Astrocyte of the spinal cord (primary cell): ENCODE results near the gene TRMT112.

ENCODE experiments used
- DNase-seq: peaks from one replicate; pipeline ENCODE4 v3.0.0; 2011; ENCODE audit warnings: low read depth, low spot score
- H3K4me3 ChIP-seq: 2 replicates; pipeline ENCODE4 v1.5.1; 2011; ENCODE audit warnings: low read depth, mild to moderate bottlenecking, low read length, moderate library complexity
- in situ Hi-C: cut with HindIII; loops from 2 replicates; pipeline ENCODE4 v1.10.0; 2017; ENCODE audit warnings: low sequenced_read_pairs
- TF ChIP-seq, protein P1 (sequence below): IDR thresholded peaks from 2 replicates; pipeline ENCODE4 v1.5.1; 2012; ENCODE audit warnings: low read depth, mild to moderate bottlenecking, low read length, inconsistent platforms

TRMT112 gene

DNA sequence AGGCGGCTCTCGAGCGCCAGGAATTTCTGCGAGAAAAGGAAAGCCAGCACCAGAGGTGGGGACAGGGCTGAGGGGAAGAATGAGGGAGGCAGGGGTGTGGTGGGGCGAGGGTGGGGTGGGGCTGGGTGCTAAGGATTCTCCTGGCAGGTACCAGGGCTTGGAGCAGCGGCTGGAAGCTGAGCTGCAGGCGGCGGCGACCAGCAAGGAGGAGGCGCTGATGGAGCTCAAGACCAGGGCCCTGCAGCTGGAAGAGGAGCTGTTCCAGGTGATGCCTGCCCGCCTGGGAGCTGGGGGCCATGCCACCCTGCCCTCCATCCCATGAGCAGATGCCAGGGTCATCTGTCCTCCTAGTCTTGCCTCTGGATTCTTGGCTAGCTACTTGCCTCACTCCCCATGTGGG lies 32.0 kb upstream of the TRMT112 start:
- in situ Hi-C loops = no loop called here
- DNase-seq = no peak
- H3K4me3 ChIP-seq = no peak overlapping the region
- TF ChIP-seq, protein P1, sequence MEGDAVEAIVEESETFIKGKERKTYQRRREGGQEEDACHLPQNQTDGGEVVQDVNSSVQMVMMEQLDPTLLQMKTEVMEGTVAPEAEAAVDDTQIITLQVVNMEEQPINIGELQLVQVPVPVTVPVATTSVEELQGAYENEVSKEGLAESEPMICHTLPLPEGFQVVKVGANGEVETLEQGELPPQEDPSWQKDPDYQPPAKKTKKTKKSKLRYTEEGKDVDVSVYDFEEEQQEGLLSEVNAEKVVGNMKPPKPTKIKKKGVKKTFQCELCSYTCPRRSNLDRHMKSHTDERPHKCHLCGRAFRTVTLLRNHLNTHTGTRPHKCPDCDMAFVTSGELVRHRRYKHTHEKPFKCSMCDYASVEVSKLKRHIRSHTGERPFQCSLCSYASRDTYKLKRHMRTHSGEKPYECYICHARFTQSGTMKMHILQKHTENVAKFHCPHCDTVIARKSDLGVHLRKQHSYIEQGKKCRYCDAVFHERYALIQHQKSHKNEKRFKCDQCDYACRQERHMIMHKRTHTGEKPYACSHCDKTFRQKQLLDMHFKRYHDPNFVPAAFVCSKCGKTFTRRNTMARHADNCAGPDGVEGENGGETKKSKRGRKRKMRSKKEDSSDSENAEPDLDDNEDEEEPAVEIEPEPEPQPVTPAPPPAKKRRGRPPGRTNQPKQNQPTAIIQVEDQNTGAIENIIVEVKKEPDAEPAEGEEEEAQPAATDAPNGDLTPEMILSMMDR = no peak

DNA sequence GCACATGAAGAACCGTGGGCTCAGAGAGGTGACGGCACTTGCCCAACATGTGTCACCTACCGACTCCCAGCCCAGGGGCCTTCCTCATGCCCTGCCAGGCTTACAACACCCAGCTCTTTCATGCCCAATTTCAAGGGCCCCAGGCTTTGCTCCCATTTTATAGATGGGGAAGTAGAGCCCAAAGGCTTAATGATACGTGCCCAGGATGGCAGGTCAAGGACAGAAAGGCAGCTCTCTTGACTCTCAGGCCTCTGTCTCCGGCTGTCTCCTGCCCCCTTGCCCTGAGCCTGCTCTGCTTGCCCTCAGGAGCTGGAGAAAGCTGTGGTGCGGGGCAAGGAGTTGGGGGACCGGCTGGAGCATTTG lies 31.6 kb upstream of the TRMT112 start:
- TF ChIP-seq, protein P1 = no peak
- no peak for DNase-seq
- no peak overlapping the region for H3K4me3 ChIP-seq
- in situ Hi-C loops = no loop called here

DNA sequence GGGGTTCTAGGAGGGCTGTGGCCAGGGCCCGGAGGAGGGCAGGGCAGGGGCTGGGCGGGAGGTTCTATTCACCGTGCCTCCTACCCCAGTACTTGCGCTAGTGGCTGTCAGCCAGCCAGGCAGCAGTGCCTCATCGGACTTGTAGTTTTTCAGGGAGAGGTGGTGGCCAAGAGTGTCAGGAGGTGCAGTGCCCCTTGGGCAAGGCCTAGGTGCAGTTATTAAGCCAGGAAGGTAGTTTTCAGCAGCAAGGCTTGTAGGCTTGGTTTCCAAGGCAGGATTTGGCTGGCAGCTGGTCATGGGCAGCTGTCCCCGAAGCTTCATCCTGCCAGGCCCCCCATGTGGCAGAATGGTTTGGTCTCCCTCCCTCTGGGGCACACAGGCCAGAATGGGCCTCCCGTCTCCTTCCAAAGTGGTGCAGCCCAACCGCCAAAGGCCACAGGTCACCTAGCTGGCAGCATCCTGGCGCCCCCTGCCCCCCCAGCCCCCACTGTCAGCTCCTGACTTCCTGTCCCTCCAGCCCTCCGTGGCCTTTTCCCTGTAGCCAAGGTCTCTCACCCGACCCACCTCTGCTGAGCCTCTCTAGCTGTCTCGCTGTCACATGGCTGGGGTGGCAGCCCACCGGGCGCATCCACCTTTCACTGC lies 31.1 kb upstream of the TRMT112 start:
- no peak for DNase-seq
- no peak overlapping the region for H3K4me3 ChIP-seq
- TF ChIP-seq, protein P1 = no peak
- in situ Hi-C loops = no loop called here

DNA sequence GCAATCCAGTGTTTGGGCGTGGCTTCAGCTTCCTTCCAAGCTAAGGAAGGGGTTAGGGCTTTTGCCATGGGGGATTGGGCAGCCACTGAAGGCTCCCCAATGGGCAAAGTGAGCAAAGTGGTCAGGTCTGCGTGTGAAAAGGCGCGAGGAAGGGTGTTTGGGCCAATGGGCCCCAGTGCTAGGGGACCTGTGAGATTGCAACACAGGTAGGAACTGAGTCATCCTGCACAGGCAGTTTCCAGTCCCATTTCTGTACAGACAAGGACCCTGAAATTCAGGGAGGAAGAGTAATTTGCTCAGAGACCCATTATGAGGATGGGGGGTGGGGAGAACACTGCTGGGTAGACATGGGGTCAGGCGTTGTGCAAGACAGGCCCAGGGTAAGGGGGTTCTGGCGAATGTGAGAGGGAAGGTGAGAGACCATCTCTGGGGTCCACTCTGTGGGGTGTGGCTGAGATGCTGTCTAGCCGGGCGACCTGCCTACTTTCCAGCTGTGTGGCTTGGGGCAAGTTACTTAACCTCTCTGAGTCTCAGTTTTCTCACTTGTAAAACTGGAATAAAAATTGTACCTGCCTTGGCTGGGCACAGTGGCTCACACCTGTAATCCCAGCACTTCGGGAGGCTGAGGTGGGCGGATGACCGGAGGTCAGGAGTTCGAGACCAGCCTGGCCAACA lies 30.0 kb upstream of the TRMT112 start:
- H3K4me3 ChIP-seq = no peak overlapping the region
- in situ Hi-C loops = no loop called here
- TF ChIP-seq, protein P1 = no peak
- DNase-seq = no peak

DNA sequence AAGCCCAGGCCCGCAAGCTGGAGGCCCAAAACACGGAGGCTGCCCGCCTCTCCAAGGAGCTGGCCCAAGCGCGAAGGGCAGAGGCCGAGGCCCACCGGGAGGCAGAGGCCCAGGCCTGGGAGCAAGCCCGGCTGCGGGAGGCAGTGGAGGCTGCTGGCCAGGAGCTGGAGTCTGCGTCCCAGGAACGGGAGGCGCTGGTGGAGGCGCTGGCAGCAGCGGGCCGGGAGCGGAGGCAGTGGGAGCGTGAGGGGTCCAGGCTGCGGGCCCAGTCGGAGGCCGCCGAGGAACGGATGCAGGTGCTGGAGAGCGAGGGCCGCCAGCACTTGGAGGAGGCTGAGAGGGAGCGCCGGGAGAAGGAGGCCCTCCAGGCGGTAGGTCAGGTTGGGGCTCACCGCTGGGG lies 27.4 kb upstream of the TRMT112 start:
- TF ChIP-seq, protein P1 = no peak
- no peak overlapping the region for H3K4me3 ChIP-seq
- DNase-seq = no peak
- in situ Hi-C loops = no loop called here

DNA sequence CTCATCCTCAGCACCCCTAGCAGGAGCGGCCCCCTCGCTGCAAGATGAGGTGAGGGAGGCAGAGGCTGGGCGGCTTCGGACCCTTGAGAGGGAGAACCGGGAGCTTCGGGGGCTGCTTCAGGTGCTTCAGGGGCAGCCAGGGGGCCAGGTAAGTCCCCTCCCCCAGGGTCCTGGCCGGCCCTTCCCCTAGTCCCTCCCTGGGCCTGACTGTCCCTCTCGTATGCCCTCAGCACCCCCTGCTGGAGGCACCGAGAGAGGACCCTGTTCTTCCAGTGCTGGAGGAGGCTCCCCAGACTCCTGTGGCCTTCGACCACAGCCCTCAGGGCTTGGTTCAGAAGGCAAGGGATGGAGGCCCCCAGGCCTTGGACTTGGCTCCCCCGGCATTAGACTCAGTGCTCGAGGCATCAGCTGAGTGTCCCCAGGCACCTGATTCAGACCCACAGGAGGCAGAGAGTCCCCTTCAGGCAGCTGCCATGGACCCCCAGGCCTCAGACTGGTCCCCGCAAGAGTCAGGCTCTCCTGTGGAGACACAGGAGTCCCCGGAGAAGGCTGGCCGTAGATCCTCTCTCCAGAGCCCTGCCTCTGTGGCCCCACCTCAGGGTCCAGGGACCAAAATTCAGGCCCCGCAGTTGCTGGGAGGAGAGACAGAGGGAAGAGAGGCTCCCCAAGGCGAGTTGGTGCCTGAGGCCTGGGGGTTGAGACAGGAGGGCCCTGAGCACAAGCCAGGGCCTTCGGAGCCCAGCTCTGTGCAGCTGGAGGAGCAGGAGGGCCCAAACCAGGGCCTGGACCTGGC lies 26.6 kb upstream of the TRMT112 start:
- in situ Hi-C loops = no loop called here
- no peak for DNase-seq
- no peak overlapping the region for H3K4me3 ChIP-seq
- TF ChIP-seq, protein P1 = peak; percentile 38
